Nephron (organoid): ENCODE data around the gene NUP62CL.
"Not testable (repeated sequence)": the region's sequence is repeated elsewhere in the genome, so short reads cannot be mapped to it uniquely, and the experiment has no call there.

Experiments
- H3K27ac Mint-ChIP-seq, 3 experiments: 2 replicates each; pipeline ENCODE4 v1.8.0; 2020; ENCODE audit warnings: mixed read lengths in 3 of 3, mild to moderate bottlenecking in 2 of 3, moderate library complexity in 1 of 3
- H3K27me3 Mint-ChIP-seq: 2 replicates; pipeline ENCODE4 v1.8.0; 2021; ENCODE audit warnings: low read depth, mild to moderate bottlenecking, moderate library complexity, mixed read lengths
- H3K36me3 Mint-ChIP-seq: 2 replicates; pipeline ENCODE4 v1.8.0; 2020; ENCODE audit warnings: low read depth, mixed read lengths
- H3K4me1 Mint-ChIP-seq: 2 replicates; pipeline ENCODE4 v1.8.0; 2020; ENCODE audit warnings: mixed read lengths
- H3K4me3 Mint-ChIP-seq, 3 experiments: 2 replicates each; pipeline ENCODE4 v1.8.0; 2020; ENCODE audit warnings: mild to moderate bottlenecking in 3 of 3, mixed read lengths in 3 of 3, moderate library complexity in 2 of 3
- H3K9me3 Mint-ChIP-seq: 2 replicates; pipeline ENCODE4 v1.8.0; 2020; ENCODE audit warnings: mixed read lengths
- TF ChIP-seq, protein P1 (sequence below), 3 experiments: fragments of 200-600 bp; sonication (generic); IDR thresholded peaks; one replicate each; pipeline ENCODE4 v1.5.0; 2021; ENCODE audit warnings: antibody characterized with exemption in 3 of 3; ENCODE audit not compliant: unreplicated experiment in 3 of 3

Gene NUP62CL

DNA sequence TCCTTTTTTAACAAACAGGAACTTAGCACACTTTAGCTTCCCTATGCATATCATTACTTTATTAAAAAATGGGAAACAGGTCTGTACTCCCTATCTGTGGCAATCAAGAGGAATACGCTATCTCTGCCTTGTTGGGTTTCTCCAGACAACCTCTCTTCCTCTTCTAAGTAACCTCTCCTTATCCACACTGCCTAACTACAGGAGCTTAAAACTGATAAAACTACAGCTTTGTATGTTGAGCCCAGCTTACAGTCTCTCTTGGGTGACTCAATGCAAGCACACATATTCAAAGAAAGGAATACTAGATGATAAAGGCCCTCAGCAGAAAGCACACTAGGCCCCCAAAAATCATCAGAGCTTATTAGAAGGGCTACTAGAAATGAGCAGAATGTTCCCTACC is 8.9 kb downstream of the NUP62CL start:
- Mint-ChIP-seq H3K27ac (no peak overlapping the region), H3K9me3 (no peaks in the 10 kb centered on the region), H3K36me3 (no peaks in the 10 kb centered on the region), H3K4me3 (no peak overlapping the region), H3K4me1 (no peaks in the 10 kb centered on the region), H3K27me3 (no peaks in the 10 kb centered on the region)
- TF ChIP-seq, protein P1, sequence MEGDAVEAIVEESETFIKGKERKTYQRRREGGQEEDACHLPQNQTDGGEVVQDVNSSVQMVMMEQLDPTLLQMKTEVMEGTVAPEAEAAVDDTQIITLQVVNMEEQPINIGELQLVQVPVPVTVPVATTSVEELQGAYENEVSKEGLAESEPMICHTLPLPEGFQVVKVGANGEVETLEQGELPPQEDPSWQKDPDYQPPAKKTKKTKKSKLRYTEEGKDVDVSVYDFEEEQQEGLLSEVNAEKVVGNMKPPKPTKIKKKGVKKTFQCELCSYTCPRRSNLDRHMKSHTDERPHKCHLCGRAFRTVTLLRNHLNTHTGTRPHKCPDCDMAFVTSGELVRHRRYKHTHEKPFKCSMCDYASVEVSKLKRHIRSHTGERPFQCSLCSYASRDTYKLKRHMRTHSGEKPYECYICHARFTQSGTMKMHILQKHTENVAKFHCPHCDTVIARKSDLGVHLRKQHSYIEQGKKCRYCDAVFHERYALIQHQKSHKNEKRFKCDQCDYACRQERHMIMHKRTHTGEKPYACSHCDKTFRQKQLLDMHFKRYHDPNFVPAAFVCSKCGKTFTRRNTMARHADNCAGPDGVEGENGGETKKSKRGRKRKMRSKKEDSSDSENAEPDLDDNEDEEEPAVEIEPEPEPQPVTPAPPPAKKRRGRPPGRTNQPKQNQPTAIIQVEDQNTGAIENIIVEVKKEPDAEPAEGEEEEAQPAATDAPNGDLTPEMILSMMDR (IDR thresholded peaks at IDR 0.05; ENCODE audit: unreplicated experiment in 3 of 3): no peak

DNA sequence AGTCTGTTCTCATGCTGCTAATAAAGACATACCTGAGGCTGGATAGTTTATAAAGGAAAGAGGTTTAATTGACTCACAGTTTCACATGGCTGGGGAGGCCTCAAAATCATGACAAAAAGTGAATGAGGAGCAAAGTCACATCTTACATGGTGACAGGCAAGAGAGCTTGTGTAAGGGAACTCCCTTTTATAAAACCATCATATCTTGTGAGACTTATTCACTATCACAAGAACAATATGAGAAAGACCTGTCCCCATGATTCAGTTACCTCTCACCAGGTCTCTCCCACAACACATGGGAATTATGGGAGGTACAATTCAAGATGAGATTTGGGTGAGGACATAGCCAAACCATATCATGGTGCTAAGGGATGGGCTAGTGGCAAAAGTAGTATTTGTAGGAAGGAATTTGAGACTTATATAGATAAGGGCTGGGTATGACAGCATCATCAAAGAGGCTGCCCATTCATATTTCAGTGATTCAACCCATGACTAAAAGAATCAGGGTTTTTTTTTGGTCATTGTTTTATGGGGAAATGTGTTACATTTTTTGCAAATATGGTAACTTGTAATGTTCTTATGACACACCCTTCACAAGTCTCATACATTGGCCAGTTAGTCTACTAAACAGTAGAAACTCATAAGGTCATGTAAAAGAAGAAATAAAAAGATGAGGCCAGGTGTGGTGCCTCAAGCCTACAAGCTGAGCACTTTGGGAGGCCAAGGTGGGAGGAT is 34.7 kb downstream of the NUP62CL start:
- no peaks in the 10 kb centered on the region for H3K4me1 Mint-ChIP-seq
- no peak overlapping the region for H3K27ac Mint-ChIP-seq
- TF ChIP-seq, protein P1 (IDR thresholded peaks at IDR 0.05; ENCODE audit: unreplicated experiment in 3 of 3): no peak
- no peaks in the 10 kb centered on the region for H3K9me3 Mint-ChIP-seq
- H3K27me3 Mint-ChIP-seq: no peaks in the 10 kb centered on the region
- H3K4me3 Mint-ChIP-seq: no peak overlapping the region
- H3K36me3 Mint-ChIP-seq: no peaks in the 10 kb centered on the region

DNA sequence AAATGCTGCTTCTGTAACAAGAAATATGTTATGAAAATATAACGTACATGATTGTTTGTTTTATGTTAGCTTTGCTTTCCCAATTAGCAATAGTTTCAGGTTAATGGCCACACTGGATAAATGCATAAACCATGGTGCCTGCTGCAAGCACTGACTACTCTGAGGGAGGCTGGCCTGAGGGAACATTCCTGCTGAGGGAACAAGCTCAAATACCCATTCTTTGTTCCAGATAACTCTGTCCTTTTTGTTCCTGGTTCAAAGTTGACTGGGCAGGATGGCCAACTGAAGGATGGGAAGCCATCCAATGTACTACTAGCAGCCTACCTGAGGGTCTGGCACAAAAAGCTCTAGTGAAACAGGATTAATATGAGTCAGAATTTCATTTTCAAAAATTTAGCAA is 37.5 kb downstream of the NUP62CL start:
- H3K4me3 Mint-ChIP-seq: no peak overlapping the region
- TF ChIP-seq, protein P1 (IDR thresholded peaks at IDR 0.05; ENCODE audit: unreplicated experiment in 3 of 3): no peak
- H3K4me1 Mint-ChIP-seq: no peaks in the 10 kb centered on the region

DNA sequence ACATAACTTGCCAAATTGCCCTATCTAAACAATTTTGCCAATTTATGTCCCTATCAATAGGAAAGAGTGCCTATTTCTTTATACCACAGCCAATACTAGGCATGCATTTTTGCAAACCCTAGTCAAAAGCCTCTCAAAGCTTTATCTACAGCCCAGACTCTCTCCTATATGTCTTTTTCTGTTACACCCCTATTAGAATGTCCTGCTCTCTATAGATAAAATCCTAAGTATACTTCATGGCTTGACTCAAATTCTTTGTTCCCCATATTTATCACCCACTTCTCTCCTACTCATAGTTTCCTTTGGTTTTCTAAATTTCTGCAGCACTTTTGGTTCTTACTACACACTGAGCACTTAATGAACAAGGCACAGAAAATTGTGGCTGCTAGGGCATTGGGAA is 38.0 kb downstream of the NUP62CL start:
- H3K27me3 Mint-ChIP-seq: no peaks in the 10 kb centered on the region
- no peak overlapping the region for H3K27ac Mint-ChIP-seq
- TF ChIP-seq, protein P1 (IDR thresholded peaks at IDR 0.05; ENCODE audit: unreplicated experiment in 3 of 3): no peak
- no peaks in the 10 kb centered on the region for H3K4me1 Mint-ChIP-seq
- H3K36me3 Mint-ChIP-seq: peaks cover 4% of the 10 kb centered on the region
- H3K4me3 Mint-ChIP-seq: no peak overlapping the region
- H3K9me3 Mint-ChIP-seq: peaks cover 8% of the 10 kb centered on the region

More for the DNA sequence above, 37.5 kb downstream of the NUP62CL start:
- no peak overlapping the region for H3K27ac Mint-ChIP-seq
- peaks cover 8% of the 10 kb centered on the region for H3K9me3 Mint-ChIP-seq
- H3K27me3 Mint-ChIP-seq: no peaks in the 10 kb centered on the region
- H3K36me3 Mint-ChIP-seq: peaks cover 4% of the 10 kb centered on the region

DNA sequence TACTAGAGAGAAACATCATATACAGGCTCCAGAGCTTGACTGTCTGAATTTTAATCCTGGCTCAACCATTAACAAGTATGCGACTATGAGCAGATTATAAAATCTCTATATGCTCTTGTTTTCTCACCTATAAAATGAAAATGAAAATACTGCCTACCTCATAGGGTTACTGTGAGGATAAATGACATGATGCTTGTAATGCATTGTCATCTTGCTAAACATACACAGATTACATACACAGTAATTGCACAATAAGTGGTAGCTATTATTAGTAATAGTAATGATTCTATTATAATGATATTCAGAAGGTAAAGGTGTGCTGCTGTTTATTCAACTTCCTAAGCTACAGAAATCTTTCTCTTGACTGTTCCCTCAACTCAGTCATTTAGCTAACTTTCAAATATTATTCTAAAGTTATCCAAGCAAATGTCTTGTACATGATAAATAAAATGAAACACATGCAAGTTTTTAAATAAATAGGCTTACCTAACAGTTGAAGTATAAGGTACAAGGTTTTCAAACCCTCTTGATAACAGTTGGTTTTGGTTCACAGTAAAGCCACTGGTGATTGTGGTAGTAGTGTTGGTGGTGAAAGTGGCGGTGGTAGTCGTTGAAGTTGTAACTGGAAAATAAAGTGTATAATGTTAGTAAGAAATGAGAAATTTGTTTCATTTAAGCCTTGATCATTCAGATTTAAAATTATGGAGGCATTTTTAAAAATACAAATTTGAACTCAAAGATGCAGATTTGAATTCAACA is 38.9 kb downstream of the NUP62CL start:
- H3K4me3 Mint-ChIP-seq: no peak overlapping the region
- TF ChIP-seq, protein P1 (IDR thresholded peaks at IDR 0.05; ENCODE audit: unreplicated experiment in 3 of 3): no peak
- H3K27me3 Mint-ChIP-seq: no peaks in the 10 kb centered on the region
- H3K4me1 Mint-ChIP-seq: no peaks in the 10 kb centered on the region
- no peak overlapping the region for H3K27ac Mint-ChIP-seq
- H3K36me3 Mint-ChIP-seq: peaks cover 4% of the 10 kb centered on the region
- peaks cover 10% of the 10 kb centered on the region for H3K9me3 Mint-ChIP-seq

DNA sequence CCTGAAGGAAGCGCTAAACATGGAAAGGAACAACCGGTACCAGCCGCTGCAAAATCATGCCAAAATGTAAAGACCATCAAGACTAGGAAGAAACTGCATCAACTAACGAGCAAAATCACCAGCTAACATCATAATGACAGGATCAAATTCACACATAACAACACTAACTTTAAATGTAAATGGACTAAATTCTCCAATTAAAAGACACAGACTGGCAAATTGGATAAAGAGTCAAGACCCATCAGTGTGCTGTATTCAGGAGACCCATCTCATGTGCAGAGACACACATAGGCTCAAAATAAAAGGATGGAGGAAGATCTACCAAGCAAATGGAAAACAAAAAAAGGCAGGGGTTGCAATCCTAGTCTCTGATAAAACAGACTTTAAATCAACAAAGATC is 48.6 kb downstream of the NUP62CL start:
- H3K4me1 Mint-ChIP-seq: not testable (repeated sequence)

DNA sequence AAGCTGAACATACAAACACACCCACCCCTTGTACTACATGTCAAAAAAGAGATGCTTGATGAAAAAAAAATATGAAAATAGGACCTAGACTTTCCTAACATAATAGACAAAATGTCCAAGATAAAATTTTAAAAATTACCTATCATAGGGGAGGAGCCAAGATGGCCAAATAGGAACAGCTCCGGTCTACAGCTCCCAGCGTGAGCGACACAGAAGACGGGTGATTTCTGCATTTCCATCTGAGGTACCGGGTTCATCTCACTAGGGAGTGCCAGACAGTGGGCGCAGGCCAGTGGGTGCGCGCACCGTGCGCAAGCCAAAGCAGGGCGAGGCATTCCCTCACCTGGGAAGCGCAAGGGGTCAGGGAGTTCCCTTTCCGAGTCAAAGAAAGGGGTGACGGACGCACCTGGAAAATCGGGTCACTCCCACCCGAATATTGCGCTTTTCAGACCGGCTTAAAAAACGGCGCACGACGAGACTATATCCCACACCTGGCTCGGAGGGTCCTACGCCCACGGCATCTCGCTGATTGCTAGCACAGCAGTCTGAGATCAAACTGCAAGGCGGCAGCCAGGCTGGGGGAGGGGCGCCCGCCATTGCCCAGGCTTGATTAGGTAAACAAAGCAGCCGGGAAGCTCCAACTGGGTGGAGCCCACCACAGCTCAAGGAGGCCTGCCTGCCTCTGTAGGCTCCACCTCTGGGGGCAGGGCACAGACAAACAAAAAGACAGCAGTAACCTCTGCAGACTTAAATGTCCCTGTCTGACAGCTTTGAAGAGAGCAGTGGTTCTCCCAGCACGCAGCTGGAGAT is 50.4 kb downstream of the NUP62CL start:
- H3K27me3 Mint-ChIP-seq, H3K9me3 Mint-ChIP-seq, H3K27ac Mint-ChIP-seq, H3K4me1 Mint-ChIP-seq, H3K36me3 Mint-ChIP-seq: not testable (repeated sequence)
- H3K4me3 Mint-ChIP-seq: peak overlapping the region; percentile 80 to 83 (median 83)

More for the DNA sequence above, 48.6 kb downstream of the NUP62CL start:
- H3K27me3 Mint-ChIP-seq, H3K36me3 Mint-ChIP-seq, H3K4me3 Mint-ChIP-seq, H3K27ac Mint-ChIP-seq, H3K9me3 Mint-ChIP-seq: not testable (repeated sequence)
